Endometrial microvascular endothelial cells (primary cell): ENCODE data around the gene MFSD12. TPM values are rescaled to one million over a fixed set of nuclear protein-coding genes. Genes with fewer than 3 reads are reported as not detected.

ENCODE experiments used
- in situ Hi-C: cut with HindIII; loops from 2 replicates; pipeline ENCODE4 v1.10.0; 2017; ENCODE audit warnings: low sequenced_read_pairs, low pct_unique_long_range_greater_than_20kb; ENCODE audit errors: inconsistent ontology term
- total RNA-seq: library from RNA; depleted of rRNA; stranded (reverse); fragments of >200 nt; gene quantifications from one replicate; pipeline ENCODE4 v1.2.3, GENCODE V29; 2015; ENCODE audit errors: inconsistent ontology term

MFSD12 gene
- total RNA-seq, 1 donor from 2014 or later = 121 TPM

DNA sequence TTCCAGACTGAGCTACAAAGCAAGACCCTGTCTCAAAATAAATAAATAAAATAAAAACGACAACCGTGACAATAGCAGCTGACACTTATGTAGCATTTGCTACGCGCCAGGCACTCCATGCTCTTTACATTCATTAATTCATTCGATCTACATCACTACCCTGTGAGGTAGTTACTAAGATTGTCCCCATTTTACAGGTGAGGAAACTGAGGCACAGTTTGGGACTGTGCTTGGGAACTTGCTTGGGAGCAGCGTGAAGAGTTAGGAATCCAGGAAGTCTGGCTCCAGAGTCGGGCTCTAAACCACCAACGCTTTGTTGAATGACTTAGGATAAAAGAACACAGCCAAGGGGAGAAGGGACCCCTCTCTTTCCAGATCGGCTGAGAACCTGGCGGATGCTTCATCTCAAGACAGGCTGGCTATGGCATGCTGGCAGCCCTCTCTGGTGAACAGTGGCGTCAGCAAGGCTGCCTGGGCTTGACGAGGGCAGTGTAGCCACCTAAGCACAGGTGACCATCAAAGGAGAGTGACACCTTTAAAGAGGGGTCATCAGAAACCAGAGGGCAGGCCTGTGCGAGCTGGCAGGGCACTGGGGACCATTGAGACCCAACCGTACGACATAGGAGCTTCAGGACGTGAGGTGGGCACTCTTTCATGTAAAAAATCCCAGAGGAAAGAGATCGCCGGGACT is 57.5 kb downstream of the MFSD12 start:
- in situ Hi-C loops = no loop called here

DNA sequence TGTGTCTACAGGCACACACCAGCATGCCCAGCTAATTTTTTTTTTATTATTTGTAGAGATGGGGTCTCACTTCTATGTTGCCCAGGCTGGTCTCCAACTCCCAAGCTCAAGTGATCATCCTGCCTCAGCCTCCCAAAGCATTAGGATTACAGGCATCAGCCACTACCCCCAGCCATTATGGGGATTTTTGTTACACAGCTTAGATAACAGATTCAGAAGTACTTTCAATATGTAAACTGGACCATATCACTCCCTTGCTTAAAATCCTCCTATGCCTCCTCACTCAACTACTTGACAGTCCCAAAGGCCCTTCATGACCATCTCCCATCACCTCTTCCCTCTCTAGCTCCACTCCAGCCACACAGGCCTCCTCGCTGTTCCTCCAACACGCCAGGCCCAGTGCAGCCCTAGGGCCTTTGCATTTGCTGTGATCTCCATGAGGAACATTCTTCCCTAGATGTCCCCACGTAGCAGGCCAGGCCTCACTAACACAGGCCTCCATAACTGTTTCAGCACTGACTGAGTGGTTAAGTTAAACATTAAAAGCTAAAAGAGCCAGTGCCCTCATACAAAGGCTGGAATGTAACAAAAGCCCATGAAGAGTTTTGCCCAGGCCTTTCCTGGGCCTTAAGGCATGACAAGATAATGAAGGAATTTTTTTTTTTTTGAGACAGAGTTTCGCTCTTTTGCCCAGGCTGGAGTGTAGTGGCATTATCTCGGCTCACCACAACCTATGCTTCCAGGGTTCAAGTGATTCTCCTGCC is 59.4 kb downstream of the MFSD12 start:
- in situ Hi-C loops = no loop called here

GRCh38 chr19:3496392-3497273 is 60.8 kb downstream of the MFSD12 start:
- in situ Hi-C loops = no loop called here

DNA sequence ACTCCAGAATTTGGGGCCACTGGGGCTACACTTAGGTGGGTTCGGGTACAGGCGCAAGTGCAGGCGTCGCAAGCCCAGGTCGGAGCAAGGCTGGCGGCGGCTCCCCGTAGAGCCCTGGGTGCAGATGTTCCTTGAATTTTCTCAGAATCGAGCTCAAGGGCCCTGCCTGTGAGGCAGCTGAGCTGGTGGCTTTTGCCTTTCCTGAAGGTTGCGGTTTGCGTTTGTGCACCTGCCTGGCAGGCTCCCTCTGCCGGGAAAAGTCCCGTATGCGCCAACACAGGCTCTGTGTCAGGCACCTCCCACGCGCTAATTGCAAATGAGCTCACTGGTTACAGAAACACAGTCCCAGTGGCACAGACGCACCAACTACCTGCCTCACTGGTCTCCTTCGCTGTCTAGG is 62.8 kb downstream of the MFSD12 start:
- in situ Hi-C loops = no loop called here

Other genes with a start within 250 kb of the MFSD12 start
- gene NFIC, start 191.0 kb downstream of the MFSD12 start, total RNA-seq = 47.2 TPM
- not detected for gene SMIM24, start 77.1 kb downstream of the MFSD12 start, total RNA-seq
- not detected for gene SMIM44, start 74.1 kb downstream of the MFSD12 start, total RNA-seq
- gene DOHH, start 56.9 kb downstream of the MFSD12 start, total RNA-seq = 28.8 TPM
- 44.3 TPM for gene FZR1, start 51.3 kb downstream of the MFSD12 start, total RNA-seq
- not detected for gene TEKTIP1, start 18.4 kb downstream of the MFSD12 start, total RNA-seq
- 79.4 TPM for gene HMG20B, start 15.4 kb upstream of the MFSD12 start, total RNA-seq
- gene GIPC3, start 27.9 kb upstream of the MFSD12 start, total RNA-seq = 0.28 TPM
- 4.2 TPM for gene TBXA2R, start 49.3 kb upstream of the MFSD12 start, total RNA-seq
- gene CACTIN, start 69.2 kb upstream of the MFSD12 start, total RNA-seq = 46.6 TPM
- 38.0 TPM for gene PIP5K1C, start 142.9 kb upstream of the MFSD12 start, total RNA-seq
- not detected for gene TJP3, start 150.8 kb upstream of the MFSD12 start, total RNA-seq
- gene APBA3, start 204.1 kb upstream of the MFSD12 start, total RNA-seq = 46.8 TPM
- 88.7 TPM for gene MRPL54, start 205.1 kb upstream of the MFSD12 start, total RNA-seq
- gene RAX2, start 214.6 kb upstream of the MFSD12 start, total RNA-seq = not detected
- gene MATK, start 228.8 kb upstream of the MFSD12 start, total RNA-seq = not detected